Ishikawa (cell line): ENCODE measurements around the gene ARHGAP8.

Experiments
- EGR1 ChIP-seq: IDR thresholded peaks from 2 replicates; pipeline ENCODE4 v1.6.1; 2012
- EP300 ChIP-seq: IDR thresholded peaks from 2 replicates; pipeline ENCODE4 v1.6.1; 2012; ENCODE audit warnings: borderline replicate concordance
- FOXM1 ChIP-seq: IDR thresholded peaks from 2 replicates; pipeline ENCODE4 v1.6.1; 2012; ENCODE audit warnings: low read depth, borderline replicate concordance
- REST ChIP-seq: IDR thresholded peaks from 2 replicates; pipeline ENCODE4 v1.6.1; 2012; ENCODE audit warnings: low read depth, mild to moderate bottlenecking
- TCF12 ChIP-seq: IDR thresholded peaks from 2 replicates; pipeline ENCODE4 v1.6.1; 2012; ENCODE audit warnings: low read depth
- TEAD4 ChIP-seq: IDR thresholded peaks from 2 replicates; pipeline ENCODE4 v1.6.1; 2012
- YY1 ChIP-seq: IDR thresholded peaks from 2 replicates; pipeline ENCODE4 v1.6.1; 2012; ENCODE audit warnings: low read depth
- ZBTB7A ChIP-seq: IDR thresholded peaks from 2 replicates; pipeline ENCODE4 v1.6.1; 2012; ENCODE audit warnings: low read depth

GRCh38 chr22:44878483-44879300 lies 126.3 kb downstream of the ARHGAP8 start:
- TF ChIP-seq REST (no peak), YY1 (no peak), TEAD4 (no peak), TCF12 (no peak), EP300 (no peak), FOXM1 (no peak), EGR1 (no peak), ZBTB7A (no peak)
